ENCODE measurements around the gene AATK. TPM values are rescaled to one million over a fixed set of nuclear protein-coding genes. Genes with fewer than 3 reads are reported as not detected.

The AATK gene
- total and polyA plus RNA-seq, 2 donors (not counting 3 experiments of a cell fraction or from before 2014, with no cell fraction given), result 0.69 to 1.00 TPM

GRCh38 chr17:81074875-81075274 lies 91.1 kb downstream of the AATK start:
- Histone ChIP-seq H3K9me3 (replicated peaks; ENCODE audit: control insufficient read depth, insufficient read depth, low read length) (no peaks in the 10 kb centered on the region), H3K27me3 (ENCODE audit: control insufficient read depth in 2 of 2, insufficient read depth in 2 of 2, low read length in 2 of 2) (no peaks in the 10 kb centered on the region), H2AFZ (ENCODE audit: low read depth, low read length) (no peak overlapping the region), H3K9ac (replicated peaks; ENCODE audit: extremely low read depth, insufficient read depth, low read length) (no peak overlapping the region), H3K27ac (ENCODE audit: insufficient read depth, low read depth, low read length) (no peak overlapping the region), H3K9me1 (replicated peaks; ENCODE audit: control insufficient read depth, extremely low read depth, insufficient read depth, low read length) (no peaks in the 10 kb centered on the region), H4K20me1 (replicated peaks; ENCODE audit: control insufficient read depth, extremely low read depth, insufficient read depth, low read length) (no peaks in the 10 kb centered on the region), H3K36me3 (ENCODE audit: control insufficient read depth in 2 of 2, extremely low read depth in 1 of 2, insufficient read depth in 2 of 2, low read length in 2 of 2) (no peaks in the 10 kb centered on the region), H3K4me2 (ENCODE audit: insufficient read depth, low read length) (no peak overlapping the region), H3K4me1 (ENCODE audit: control insufficient read depth, extremely low read depth, insufficient read depth, low read length) (no peaks in the 10 kb centered on the region), H3K79me2 (ENCODE audit: control insufficient read depth, insufficient read depth, low read length) (no peaks in the 10 kb centered on the region), H3K4me3 (replicated peaks in 1 of 3; ENCODE audit: insufficient read depth in 1 of 3, low read depth in 1 of 3, low read length in 3 of 3) (no peak overlapping the region)
- POLR2A ChIA-PET, result no interaction called here
- FAIRE-seq, result no peak
- DNase-seq (ENCODE audit: low read depth, low spot score), result no peak
- no peak for TF ChIP-seq CTCF (IDR thresholded peaks at IDR 0.05; ENCODE audit: extremely low read depth in 1 of 2, insufficient read depth in 1 of 2, low read depth in 1 of 2, low read length in 2 of 2)
- TF ChIP-seq MYC (IDR thresholded peaks at IDR 0.05; ENCODE audit: low read depth, low read length), result no peak
- no peak for TF ChIP-seq FOS (IDR thresholded peaks at IDR 0.05; ENCODE audit: borderline replicate concordance, insufficient read depth, low read length)
- TF ChIP-seq, protein P1, sequence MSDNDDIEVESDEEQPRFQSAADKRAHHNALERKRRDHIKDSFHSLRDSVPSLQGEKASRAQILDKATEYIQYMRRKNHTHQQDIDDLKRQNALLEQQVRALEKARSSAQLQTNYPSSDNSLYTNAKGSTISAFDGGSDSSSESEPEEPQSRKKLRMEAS (IDR thresholded peaks at IDR 0.05; ENCODE audit: insufficient read depth, insufficient read length), result no peak
- TF ChIP-seq JUN (IDR thresholded peaks at IDR 0.05; ENCODE audit: borderline replicate concordance, insufficient read depth, insufficient read length, low read depth), result no peak
- no peak for TF ChIP-seq EZH2 (IDR thresholded peaks at IDR 0.05; ENCODE audit: borderline replicate concordance, low read depth, low read length, severe bottlenecking)
- TF ChIP-seq POLR2AphosphoS5 (IDR thresholded peaks at IDR 0.05; ENCODE audit: insufficient read depth, low read depth, low read length), result no peak
- TF ChIP-seq GATA2 (IDR thresholded peaks at IDR 0.05; ENCODE audit: insufficient read depth, insufficient read length, low read depth, low read length), result no peak
- TF ChIP-seq POLR2A (IDR thresholded peaks at IDR 0.05; ENCODE audit: low read depth, low read length), result no peak
- dilution Hi-C loops (cut with MboI; ENCODE audit: extremely low pct_ligation_motif_present, low sequenced_read_pairs) (no loop called here), intact Hi-C loops (cut with micrococcal nuclease) (no loop called here)
- BruUV-seq (replicated peaks), result no TSS peak
- CTCF ChIA-PET, result no interaction called here

Data from endothelial cell of umbilical vein (primary cell).